GM15510 (cell line): ENCODE measurements around the gene ASB11.

Source experiments
- POLR2A ChIP-seq: IDR thresholded peaks from 3 replicates; pipeline ENCODE4 v1.6.1; 2011; ENCODE audit warnings: borderline replicate concordance; ENCODE audit not compliant: insufficient read length; ENCODE audit errors: extremely low read depth

Gene ASB11

GRCh38 chrX:15254852-15255251 lies 60.6 kb downstream of the ASB11 start:
- TF ChIP-seq POLR2A = no peak

- no peak for TF ChIP-seq POLR2A
Observed at GRCh38 chrX:15245896-15246295, 69.5 kb downstream of the ASB11 start.

GRCh38 chrX:15244421-15244820 lies 71.0 kb downstream of the ASB11 start:
- TF ChIP-seq POLR2A = no peak

- no peak for TF ChIP-seq POLR2A
Observed at GRCh38 chrX:15242899-15243555, 72.4 kb downstream of the ASB11 start.

GRCh38 chrX:15241301-15241700 lies 74.1 kb downstream of the ASB11 start:
- TF ChIP-seq POLR2A = no peak

- no peak for TF ChIP-seq POLR2A
Observed at GRCh38 chrX:15240414-15240813, 75.0 kb downstream of the ASB11 start.

- no peak for TF ChIP-seq POLR2A
Observed at GRCh38 chrX:15236146-15236545, 79.3 kb downstream of the ASB11 start.

- no peak for TF ChIP-seq POLR2A
Observed at GRCh38 chrX:15235001-15235400, 80.4 kb downstream of the ASB11 start.

- TF ChIP-seq POLR2A = no peak
Observed at GRCh38 chrX:15233416-15234015, 81.9 kb downstream of the ASB11 start.
